ENCODE measurements around the gene HUS1.
"Not testable (repeated sequence)": the region's sequence is repeated elsewhere in the genome, so short reads cannot be mapped to it uniquely, and the experiment has no call there.

The HUS1 gene

DNA sequence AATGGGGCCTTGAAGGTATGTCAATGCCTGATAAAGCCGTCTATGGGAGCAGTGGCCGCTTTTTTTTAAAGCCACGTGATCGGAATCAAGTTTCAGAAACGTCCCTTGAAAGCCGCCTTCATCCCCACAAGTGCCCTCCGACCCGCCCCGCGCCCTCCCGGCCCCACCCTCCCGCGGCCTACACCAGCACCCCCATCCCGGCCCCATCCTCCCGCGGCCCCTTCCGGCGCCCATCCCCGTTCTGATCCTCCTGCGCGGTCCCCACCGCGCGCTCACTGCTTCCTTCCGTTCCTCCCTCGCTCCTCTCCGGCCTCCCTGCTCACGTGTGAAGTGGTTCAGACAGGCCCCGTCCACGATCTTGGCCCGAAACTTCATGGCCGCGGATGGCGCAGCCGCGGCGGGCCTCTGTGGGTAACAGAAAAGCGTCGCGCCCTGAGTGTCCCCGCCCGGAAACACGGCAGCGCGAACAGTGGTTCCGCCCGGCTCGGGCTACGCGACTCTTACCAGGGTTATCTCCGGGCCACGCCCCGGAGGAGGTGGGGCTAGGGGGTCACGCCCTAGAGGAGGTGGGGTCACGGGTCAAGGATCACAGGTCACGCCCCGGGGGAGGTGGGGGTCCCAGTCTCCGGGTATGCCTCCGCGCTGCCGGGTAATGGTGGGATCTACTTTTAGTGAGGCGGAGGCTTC is at the start of gene HUS1:
HUS1 (minus strand) TSS at position 471 of the 687 bp plus-strand sequence; CDS start at position 375, 96 bp downstream.
- peak; percentile 34 to 89 (median 76) for DNase-seq

- no peak for DNase-seq
These were observed 49.5 kb upstream of the HUS1 start, which contains the start of gene SUN3 for GRCh38 chr7:48028938-48029337. Gene SUN3, minus strand, starts transcription at chr7:48029107. Its CDS starts 169 bp downstream, at chr7:48028938.

DNA sequence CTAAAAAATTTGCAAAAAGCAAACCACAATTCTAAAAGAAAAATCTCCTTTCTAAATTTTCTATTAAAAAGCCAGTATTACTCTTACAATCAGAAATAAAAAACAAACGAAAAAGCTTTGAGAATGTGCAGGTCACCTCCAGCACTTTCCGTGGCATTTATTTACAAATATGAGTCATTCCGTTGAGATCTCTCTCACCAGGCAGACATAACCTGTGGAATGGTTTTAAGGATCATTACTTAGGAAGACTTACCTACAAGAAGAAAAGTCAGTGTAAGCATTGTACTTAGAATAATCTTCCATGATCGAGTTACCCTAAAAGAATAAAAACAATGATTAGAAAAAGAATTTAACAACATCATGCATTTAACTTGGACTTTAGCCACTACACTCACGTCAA is 46.2 kb upstream of the HUS1 start:
- no peak for DNase-seq

DNA sequence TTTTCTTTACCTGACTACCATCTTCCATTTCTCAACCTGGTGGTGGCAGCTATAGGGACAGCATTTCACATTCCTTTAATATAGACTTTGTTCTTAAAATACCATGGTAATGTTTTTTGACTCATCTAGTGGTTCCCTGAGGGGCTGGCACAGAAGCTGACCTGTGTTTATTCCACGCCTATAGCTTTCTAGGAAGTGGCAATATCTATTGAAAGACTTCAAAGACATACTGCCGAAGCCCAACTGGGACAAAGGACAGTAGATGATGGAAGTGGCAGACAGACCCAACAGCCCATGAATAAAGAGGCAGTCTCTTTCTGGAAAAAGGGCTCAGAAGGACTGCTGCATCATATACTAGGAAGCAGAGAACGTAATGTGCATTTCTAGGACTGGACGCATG is 38.3 kb upstream of the HUS1 start:
- no peak for DNase-seq

- DNase-seq, result no peak
These were observed 37.2 kb upstream of the HUS1 start for GRCh38 chr7:48016641-48017040.

DNA sequence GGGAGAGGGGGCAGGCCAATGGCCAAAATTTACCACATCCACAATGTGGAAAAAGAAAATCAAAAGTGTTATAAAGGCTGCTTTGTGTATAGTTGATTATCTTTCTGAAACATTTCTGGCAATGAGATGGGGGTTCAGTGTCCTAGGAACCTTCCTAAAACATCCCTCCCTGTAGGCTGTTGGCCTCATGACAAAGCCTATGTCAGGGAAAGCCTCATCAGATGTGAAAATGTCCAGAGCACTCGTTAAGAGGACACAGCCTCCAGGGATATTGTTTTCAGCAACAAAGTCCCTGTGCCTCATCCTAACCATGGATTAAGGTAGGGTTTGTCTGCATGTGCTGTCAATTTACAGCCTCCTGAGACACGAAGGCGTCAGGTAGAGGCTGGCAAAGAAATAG is 32.5 kb upstream of the HUS1 start:
- DNase-seq, result no peak

DNA sequence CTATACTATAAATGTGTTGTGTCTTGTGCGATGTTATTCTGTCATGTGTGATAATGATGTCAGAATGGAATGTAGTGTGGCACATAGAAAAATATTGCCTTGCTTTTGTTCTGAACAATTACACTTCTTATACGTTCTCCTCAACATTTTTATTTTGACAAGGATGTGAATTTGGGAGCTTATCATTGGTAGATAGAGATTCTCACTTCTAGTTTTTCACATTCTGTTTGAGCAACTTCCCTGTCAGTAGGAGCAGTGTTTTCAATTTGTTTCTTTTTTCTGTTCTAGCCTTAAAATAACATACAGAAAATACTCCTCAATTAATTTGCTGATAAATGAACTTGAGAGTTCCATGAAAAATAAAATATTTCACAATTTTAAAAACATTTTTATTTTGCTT is 31.9 kb upstream of the HUS1 start:
- DNase-seq, result no peak

DNA sequence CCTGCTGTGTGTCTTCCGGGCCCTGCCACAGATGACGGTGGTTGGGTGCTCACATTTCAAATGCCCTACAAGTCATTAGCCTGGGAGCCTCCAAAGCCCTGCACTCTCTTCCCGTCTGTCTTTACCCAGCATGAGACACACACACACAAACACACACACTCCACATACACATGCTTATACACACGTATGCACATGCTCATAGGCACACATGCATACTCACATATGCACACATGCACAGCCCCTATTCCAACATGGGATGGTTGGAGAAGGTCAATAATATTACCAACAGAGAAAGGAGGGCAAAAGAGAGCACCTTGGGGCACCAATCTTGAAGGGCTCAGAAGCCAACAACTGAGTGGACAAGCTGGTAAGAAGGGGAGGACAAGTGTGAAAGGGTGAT is 30.5 kb upstream of the HUS1 start:
- no peak for DNase-seq

GRCh38 chr7:48009257-48009656 is 29.8 kb upstream of the HUS1 start:
- no peak for DNase-seq

DNA sequence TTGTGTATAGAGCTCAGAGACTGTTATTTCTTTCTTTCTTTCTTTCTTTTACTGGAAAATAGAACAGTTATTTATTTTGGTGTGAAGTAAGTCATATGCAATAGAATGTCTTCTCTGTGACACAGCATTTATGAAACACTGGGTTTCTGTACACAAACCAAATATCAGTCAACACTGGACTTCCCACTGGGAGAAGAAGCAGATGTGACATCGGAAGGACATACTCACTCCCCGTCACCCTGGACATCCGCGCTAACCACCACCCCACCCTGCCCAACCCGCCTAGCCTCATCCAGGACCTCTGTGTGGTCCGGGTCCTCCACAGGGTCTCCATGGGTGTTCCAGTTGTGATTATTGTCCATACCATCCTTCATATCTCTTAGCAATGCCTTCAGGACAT is 27.5 kb upstream of the HUS1 start:
- no peak for DNase-seq

DNA sequence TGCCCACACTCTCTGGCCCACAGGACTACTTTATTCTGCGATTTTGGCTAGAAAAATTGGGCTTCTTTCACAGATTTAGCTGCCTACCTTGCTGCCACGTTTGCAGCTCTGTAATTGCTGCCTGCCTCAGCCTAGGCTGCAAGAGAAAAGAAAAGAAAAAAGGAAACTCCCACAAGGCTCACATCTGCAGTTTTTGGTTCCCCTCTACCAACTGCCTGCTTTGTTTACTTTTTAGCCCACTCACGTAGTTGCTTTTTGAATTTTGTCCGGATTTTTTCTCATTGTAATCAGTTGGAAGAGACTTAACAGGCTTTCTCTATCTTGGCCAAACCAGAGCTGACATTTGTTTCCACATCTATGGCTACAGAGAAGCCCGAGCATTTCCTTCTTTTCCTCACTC is 25.2 kb upstream of the HUS1 start:
- DNase-seq, result no peak

DNA sequence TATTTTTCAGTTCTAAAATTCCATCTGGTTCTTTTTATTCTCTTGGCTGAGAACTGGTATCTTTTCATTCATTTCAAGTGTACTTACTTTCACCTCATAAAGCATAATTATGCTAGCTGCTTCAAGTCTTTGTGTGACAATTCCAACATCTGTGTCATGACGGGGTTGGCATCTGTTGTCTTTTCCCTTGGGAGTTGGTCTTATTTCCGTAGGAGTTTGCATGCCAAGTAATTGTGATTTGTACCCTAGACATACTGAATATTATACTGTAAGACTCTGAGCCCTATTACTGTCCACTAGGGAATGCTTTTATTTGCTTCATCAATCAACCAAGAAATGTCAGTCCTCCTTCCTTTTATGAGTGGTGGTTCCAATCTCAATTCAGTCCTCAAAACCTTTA is 24.6 kb upstream of the HUS1 start:
- DNase-seq, result no peak

- DNase-seq, result not testable (repeated sequence)
These were observed 20.7 kb upstream of the HUS1 start for GRCh38 chr7:48000164-48000563.

- no peak for DNase-seq
These were observed 20.0 kb upstream of the HUS1 start for GRCh38 chr7:47999413-47999812.

DNA sequence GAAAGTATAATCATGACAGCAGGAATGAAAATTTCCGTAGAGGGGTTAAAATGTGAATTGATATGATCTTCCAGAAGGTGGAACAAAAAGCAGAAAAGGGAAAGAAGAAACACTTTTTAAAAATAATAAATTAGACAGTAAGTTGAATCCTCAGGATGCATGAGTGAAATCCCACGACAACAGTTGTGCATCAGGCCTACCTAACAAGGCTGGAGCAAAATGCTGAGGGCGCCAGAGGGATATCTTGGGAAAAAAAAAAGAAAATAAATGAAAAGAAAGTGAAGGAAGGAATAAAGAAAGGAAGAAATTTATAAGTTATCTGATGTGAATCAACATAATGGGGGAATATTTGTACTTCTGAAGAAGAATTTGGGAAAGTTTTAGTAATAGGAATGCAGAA is 13.0 kb upstream of the HUS1 start:
- DNase-seq, result no peak

DNA sequence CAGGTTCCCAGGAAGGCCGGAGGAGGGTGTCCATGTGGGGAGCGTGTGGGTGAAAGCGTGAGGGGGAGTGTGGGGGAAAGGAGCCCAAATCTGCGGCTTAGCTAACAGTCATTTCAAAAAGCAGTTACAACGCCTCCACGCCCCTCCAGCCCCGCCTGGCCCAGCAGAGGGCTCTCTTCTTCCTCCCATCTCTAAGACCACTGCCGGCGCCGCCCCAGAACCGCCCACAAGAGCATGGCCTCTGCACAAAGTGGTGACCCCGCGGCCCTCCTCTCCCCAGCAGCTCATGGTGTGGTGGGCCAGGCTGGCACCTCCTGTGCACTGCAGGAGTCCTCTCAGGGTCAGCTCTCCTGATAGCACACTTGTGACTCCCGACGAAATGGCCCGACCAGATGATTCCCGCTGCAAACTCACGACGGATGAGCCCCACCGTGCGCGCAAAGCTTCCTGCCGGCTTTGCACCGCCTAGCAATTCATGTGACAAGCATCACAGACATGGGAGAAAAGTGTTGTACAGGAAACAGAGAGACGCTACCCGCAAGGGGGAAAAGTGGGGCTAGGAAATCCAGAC is 12.4 kb upstream of the HUS1 start:
- DNase-seq, result peak in 12 of 14 donors; percentile 18 to 84 (median 58)

DNA sequence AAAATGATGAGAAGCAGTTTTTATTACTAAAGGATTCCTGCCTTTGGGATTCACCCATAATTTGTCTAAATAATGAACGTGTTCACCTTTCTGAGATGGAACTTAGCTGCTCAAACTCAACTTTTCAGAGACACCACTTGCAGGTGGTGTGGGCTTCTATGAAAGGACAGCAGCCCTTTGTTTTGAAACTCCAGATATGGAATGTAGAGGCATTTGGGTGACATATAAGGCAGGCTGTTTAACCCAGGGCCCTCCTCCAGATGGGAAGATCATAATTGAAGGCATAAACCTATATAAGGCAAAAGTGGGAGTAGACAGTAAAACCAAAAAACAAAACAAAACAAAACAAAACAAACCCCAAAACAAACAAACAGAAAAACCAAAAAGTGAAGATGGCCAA is 11.9 kb upstream of the HUS1 start:
- no peak for DNase-seq

DNA sequence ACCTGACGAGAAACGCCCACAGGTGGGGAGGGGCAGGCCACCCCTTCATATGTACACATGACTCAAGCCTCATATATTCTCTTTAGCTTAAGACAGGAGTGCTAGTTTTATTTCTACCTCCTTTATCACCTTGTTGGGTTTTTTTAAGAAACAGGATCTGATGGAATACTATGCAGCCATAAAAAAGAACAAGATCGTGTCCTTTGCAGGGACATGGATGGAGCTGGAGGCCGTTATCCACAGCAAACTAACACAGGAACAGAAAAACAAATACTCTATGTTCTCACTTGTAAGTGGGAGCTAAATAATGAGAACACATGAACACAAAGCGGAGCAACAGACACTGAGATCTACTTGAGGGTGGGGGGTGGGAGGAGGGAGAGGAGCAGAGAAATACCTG is 11.2 kb upstream of the HUS1 start:
- no peak for DNase-seq

DNA sequence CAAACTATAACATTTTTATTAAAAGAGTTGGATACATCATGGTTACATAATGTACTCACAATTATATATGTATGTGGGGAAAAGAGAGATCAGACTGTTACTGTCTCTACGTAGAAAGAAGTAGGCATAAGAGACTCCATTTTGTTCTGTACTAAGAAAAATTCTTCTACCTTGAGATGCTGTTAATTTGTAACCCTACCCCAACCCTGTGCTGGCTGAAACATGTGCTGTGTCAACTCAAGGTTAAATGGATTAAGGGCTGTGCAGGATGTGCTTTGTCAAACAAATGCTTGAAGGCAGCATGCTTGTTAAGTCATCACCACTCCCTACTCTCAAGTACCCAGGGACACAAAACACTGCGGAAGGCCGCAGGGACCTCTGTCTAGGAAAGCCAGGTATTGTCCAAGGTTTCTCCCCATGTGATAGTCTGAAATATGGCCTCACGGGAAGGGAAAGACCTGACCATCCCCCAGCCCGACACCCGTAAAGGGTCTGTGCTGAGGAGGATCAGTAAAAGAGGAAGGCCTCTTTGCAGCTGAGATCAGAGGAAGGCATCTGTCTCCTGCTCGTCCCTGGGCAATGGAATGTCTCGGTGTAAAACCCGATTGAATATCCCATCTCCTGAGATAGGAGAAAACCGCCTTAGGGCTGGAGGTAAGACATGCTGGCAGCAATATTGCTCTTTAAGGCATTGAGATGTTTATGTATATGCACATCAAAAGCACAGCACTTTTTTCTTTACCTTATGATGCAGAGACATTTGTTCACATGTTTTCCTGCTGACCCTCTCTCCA is 10.4 kb upstream of the HUS1 start:
- not testable (repeated sequence) for DNase-seq

GRCh38 chr7:47988496-47989386 is 9.3 kb upstream of the HUS1 start:
- no peak for DNase-seq

- no peak for DNase-seq
These were observed 3.2 kb upstream of the HUS1 start for GRCh38 chr7:47982610-47983009.

DNA sequence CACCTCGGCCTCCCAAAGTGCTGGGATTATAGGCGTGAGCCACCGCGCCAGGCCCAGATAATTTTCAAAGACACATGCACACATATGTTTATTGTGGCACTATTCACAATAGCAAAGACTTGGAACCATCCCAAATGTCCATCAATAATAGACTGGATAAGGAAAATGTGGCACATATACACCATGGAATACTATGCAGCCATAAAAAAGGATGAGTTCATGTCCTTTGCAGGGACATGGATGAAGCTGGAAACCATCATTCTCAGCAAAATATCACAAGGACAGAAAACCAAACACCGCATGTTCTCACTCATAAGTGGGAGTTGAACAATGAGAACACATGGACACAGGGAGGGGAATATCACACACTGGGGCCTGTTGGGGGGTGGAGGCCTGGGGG is 1.2 kb upstream of the HUS1 start:
- not testable (repeated sequence) for DNase-seq

- DNase-seq, result no peak
These were observed 392 bp upstream of the HUS1 start for GRCh38 chr7:47979832-47980181.
